Measurements from ENCODE around the gene PTPRD.
"Not testable (repeated sequence)": the region's sequence is repeated elsewhere in the genome, so short reads cannot be mapped to it uniquely, and the experiment has no call there.

PTPRD gene

DNA sequence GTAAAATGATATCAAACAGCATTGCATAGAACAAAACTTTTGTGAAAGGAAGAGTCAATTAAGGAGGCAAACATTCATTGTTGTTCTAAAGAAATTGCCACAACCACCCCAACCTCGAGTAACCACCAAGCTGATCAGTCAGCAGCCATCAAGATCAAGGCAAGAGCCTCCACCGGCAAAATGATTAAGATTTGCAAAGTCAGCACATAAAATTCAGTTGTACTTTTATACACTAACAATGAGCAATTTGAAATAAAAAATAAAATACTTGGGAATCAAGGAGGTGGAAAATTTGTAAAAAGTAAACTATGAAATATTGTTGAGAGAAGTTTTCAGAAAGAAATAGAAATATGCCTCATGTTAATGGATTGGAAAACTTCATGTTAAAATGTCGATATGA lies 1118.5 kb downstream of the PTPRD start:
- H3K4me1 ChIP-seq (ENCODE audit: insufficient read depth, low read length): peaks cover 4% of the 10 kb centered on the region; the same call in 1 of the 2 replicates
- no peak overlapping the region for H3K9ac ChIP-seq (ENCODE audit: low read depth, low read length)
- no peaks in the 10 kb centered on the region for H3K9me3 ChIP-seq (ENCODE audit: control insufficient read depth, insufficient read depth, low read length)
- H3K36me3 ChIP-seq (ENCODE audit: insufficient read depth, low read length): no peaks in the 10 kb centered on the region

DNA sequence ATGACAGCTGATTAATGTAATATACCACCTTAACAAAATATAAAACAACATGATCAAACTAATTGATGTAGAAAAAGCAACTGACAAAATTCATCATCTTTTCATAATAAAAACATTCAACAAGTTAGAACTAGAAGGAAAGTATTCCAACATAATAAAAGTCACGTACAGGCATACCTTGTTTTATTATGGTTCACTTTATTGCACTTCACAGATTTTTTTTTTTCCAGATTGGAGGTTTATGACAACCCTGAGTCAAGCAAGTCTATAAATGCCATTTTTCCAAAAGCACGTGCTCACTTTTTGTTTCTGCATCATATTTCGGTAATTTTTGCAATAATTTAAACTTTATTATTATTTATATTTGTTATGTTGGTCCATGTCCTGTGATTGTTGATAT lies 1120.3 kb downstream of the PTPRD start:
- Histone ChIP-seq H3K9ac (ENCODE audit: low read depth, low read length) (no peak overlapping the region), H3K36me3 (ENCODE audit: insufficient read depth, low read length) (no peaks in the 10 kb centered on the region), H3K4me1 (ENCODE audit: insufficient read depth, low read length) (peaks cover 3% of the 10 kb centered on the region; the same call in 1 of the 2 replicates), H3K9me3 (ENCODE audit: control insufficient read depth, insufficient read depth, low read length) (no peaks in the 10 kb centered on the region)

GRCh38 chr9:9489183-9489582 lies 1123.6 kb downstream of the PTPRD start:
- Histone ChIP-seq H3K9me3 (ENCODE audit: control insufficient read depth, insufficient read depth, low read length) (no peaks in the 10 kb centered on the region), H3K36me3 (ENCODE audit: insufficient read depth, low read length) (no peaks in the 10 kb centered on the region), H3K4me1 (ENCODE audit: insufficient read depth, low read length) (peaks cover 3% of the 10 kb centered on the region; the same call in 1 of the 2 replicates), H3K9ac (ENCODE audit: low read depth, low read length) (no peak overlapping the region)

GRCh38 chr9:9483175-9483574 lies 1129.6 kb downstream of the PTPRD start:
- no peaks in the 10 kb centered on the region for H3K9me3 ChIP-seq (ENCODE audit: control insufficient read depth, insufficient read depth, low read length)
- no peaks in the 10 kb centered on the region for H3K4me1 ChIP-seq (ENCODE audit: insufficient read depth, low read length)

DNA sequence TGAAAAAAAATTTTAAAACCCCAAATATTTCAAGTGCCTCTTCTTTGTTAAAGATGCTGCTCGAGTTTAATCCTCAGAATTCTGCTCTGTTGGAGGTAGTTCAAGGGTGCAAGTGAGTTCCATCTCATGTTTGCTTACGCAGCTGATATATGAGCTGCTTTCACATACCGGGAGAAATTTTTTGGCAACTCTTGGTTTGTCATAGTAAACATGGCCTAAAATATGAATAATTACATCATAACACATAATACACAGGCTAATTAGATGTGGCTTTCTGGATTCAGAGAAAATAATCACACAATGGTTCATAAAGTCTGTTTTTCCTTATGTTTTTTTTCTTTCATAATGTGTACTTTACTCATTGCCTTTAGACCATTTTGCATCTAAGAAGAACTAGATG lies 1134.1 kb downstream of the PTPRD start:
- no peak overlapping the region for H3K9ac ChIP-seq (ENCODE audit: low read depth, low read length)
- no peaks in the 10 kb centered on the region for H3K9me3 ChIP-seq (ENCODE audit: control insufficient read depth, insufficient read depth, low read length)
- H3K4me1 ChIP-seq (ENCODE audit: insufficient read depth, low read length): no peaks in the 10 kb centered on the region
- H3K36me3 ChIP-seq (ENCODE audit: insufficient read depth, low read length): no peaks in the 10 kb centered on the region

More at GRCh38 chr9:9483175-9483574, 1129.6 kb downstream of the PTPRD start:
- Histone ChIP-seq H3K36me3 (ENCODE audit: insufficient read depth, low read length) (no peaks in the 10 kb centered on the region), H3K9ac (ENCODE audit: low read depth, low read length) (no peak overlapping the region)

GRCh38 chr9:9469271-9469670 lies 1143.5 kb downstream of the PTPRD start:
- Histone ChIP-seq H3K9me3 (ENCODE audit: control insufficient read depth, insufficient read depth, low read length) (no peaks in the 10 kb centered on the region), H3K36me3 (ENCODE audit: insufficient read depth, low read length) (no peaks in the 10 kb centered on the region), H3K9ac (ENCODE audit: low read depth, low read length) (no peak overlapping the region), H3K4me1 (ENCODE audit: insufficient read depth, low read length) (no peaks in the 10 kb centered on the region)

DNA sequence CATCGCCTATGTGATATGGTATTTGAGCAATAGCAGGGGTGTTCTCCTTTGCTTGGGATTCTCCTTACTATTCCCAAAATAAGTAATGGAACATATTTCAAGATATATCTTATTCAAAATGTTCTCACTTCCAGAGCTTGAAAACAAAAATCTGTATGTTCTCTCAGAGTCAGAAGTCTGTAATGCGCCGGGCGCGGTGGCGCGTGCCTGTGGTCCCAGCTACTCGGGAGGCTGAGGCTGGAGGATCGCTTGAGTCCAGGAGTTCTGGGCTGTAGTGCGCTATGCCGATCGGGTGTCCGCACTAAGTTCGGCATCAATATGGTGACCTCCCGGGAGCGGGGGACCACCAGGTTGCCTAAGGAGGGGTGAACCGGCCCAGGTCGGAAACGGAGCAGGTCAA lies 1170.9 kb downstream of the PTPRD start:
- H3K4me1 ChIP-seq (ENCODE audit: insufficient read depth, low read length); H3K36me3 ChIP-seq (ENCODE audit: insufficient read depth, low read length); H3K9me3 ChIP-seq (ENCODE audit: control insufficient read depth, insufficient read depth, low read length); H3K9ac ChIP-seq (ENCODE audit: low read depth, low read length): not testable (repeated sequence)

DNA sequence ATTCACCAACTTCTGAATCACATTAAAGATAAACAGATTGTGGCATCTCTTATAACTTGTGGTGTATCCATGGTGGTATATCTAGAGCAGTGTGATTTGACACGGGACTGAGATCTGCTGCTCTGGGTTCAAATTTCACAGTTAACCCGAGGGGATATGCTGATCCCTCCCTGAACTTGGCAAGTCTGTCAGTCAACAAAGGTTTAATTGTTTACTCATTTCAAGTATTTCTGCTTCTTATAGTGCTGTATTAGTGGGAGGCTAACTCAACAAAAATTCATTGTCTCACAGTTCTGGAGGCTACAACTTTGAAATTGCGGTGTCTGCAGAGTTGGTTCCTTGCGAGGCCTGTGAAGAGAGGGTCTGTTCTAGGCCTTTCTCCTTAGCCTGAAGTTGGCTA lies 1175.2 kb downstream of the PTPRD start:
- no peaks in the 10 kb centered on the region for H3K9me3 ChIP-seq (ENCODE audit: control insufficient read depth, insufficient read depth, low read length)
- H3K4me1 ChIP-seq (ENCODE audit: insufficient read depth, low read length): no peaks in the 10 kb centered on the region; the same call in 1 of the 2 replicates
- no peak overlapping the region for H3K9ac ChIP-seq (ENCODE audit: low read depth, low read length)
- H3K36me3 ChIP-seq (ENCODE audit: insufficient read depth, low read length): no peaks in the 10 kb centered on the region

- not testable (repeated sequence) for H3K4me1 ChIP-seq (ENCODE audit: insufficient read depth, low read length)
Observed at GRCh38 chr9:9426454-9426853, 1186.3 kb downstream of the PTPRD start.

DNA sequence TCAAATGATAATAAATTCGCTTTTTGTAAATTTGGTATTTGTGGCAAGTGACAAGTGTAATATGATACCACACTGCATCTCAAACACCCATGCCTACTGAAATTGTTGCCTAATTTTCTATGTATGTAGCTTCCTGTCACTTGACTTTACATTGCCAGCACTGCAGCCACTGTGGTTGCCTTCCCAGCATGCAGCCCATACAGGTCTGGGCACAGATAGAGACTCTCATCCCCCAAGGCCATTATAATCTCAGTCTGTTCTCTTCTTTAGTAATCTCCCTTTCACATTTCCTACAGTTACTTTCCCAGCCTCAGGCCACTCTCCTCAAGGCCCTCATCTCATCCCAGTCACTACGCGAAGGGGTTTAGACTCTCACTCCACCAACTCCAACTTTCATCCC lies 1200.6 kb downstream of the PTPRD start:
- Histone ChIP-seq H3K9me3 (ENCODE audit: control insufficient read depth, insufficient read depth, low read length) (no peaks in the 10 kb centered on the region), H3K9ac (ENCODE audit: low read depth, low read length) (no peak overlapping the region), H3K36me3 (ENCODE audit: insufficient read depth, low read length) (no peaks in the 10 kb centered on the region), H3K4me1 (ENCODE audit: insufficient read depth, low read length) (peaks cover 12% of the 10 kb centered on the region)

More at GRCh38 chr9:9426454-9426853, 1186.3 kb downstream of the PTPRD start:
- not testable (repeated sequence) for H3K9ac ChIP-seq (ENCODE audit: low read depth, low read length); H3K36me3 ChIP-seq (ENCODE audit: insufficient read depth, low read length); H3K9me3 ChIP-seq (ENCODE audit: control insufficient read depth, insufficient read depth, low read length)

DNA sequence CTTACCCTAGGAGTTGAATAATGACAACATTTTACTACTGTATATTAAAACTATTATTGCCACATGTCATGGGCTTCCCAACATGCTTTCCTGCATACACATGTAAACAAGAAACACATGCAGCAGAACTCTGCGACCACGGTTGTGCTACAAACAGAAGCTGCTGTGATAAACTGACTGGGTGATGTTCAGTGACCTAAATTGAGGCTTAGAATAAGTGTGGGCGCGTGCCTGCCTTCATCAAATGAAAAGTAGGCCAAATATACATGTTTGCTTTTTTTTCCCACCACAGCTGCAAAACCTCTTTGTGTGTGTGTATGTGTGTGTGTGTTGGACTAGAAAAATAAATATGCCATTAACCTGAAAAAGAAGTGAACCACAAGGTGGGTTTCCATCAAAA lies 1202.1 kb downstream of the PTPRD start:
- Histone ChIP-seq H3K9me3 (ENCODE audit: control insufficient read depth, insufficient read depth, low read length) (no peaks in the 10 kb centered on the region; the same call in 1 of the 2 replicates), H3K4me1 (ENCODE audit: insufficient read depth, low read length) (peaks cover 12% of the 10 kb centered on the region), H3K36me3 (ENCODE audit: insufficient read depth, low read length) (no peaks in the 10 kb centered on the region), H3K9ac (ENCODE audit: low read depth, low read length) (no peak overlapping the region)

GRCh38 chr9:9399982-9400381 lies 1212.8 kb downstream of the PTPRD start:
- no peak overlapping the region for H3K9ac ChIP-seq (ENCODE audit: low read depth, low read length)

DNA sequence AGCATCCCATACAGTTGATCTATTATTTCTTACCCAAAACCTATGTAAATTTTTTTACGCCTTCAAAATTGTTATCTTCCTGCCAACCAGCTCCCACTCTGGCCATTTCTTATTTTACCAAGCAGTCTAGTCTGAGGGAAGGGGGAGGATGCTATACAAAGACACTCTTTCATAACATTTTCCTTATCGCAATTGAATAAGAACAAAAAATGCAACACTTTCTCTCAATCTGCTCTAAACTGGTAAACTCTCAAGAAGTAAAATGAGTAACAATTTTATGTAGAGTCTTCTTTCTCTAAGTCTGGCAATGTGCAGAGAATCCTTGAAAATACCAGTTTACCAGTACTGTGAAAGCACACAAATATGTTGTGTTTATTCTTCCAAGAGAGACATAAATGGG lies 1216.3 kb downstream of the PTPRD start:
- Histone ChIP-seq H3K36me3 (ENCODE audit: insufficient read depth, low read length) (no peaks in the 10 kb centered on the region), H3K9ac (ENCODE audit: low read depth, low read length) (no peak overlapping the region), H3K4me1 (ENCODE audit: insufficient read depth, low read length) (no peaks in the 10 kb centered on the region), H3K9me3 (ENCODE audit: control insufficient read depth, insufficient read depth, low read length) (no peaks in the 10 kb centered on the region)

More at GRCh38 chr9:9399982-9400381, 1212.8 kb downstream of the PTPRD start:
- Histone ChIP-seq H3K4me1 (ENCODE audit: insufficient read depth, low read length) (no peaks in the 10 kb centered on the region), H3K36me3 (ENCODE audit: insufficient read depth, low read length) (no peaks in the 10 kb centered on the region), H3K9me3 (ENCODE audit: control insufficient read depth, insufficient read depth, low read length) (no peaks in the 10 kb centered on the region)

GRCh38 chr9:9395539-9395938 lies 1217.3 kb downstream of the PTPRD start:
- Histone ChIP-seq H3K9ac (ENCODE audit: low read depth, low read length) (no peak overlapping the region), H3K4me1 (ENCODE audit: insufficient read depth, low read length) (no peaks in the 10 kb centered on the region), H3K9me3 (ENCODE audit: control insufficient read depth, insufficient read depth, low read length) (no peaks in the 10 kb centered on the region), H3K36me3 (ENCODE audit: insufficient read depth, low read length) (no peaks in the 10 kb centered on the region)

GRCh38 chr9:9392755-9393154 lies 1220.0 kb downstream of the PTPRD start:
- Histone ChIP-seq H3K4me1 (ENCODE audit: insufficient read depth, low read length) (no peaks in the 10 kb centered on the region), H3K9me3 (ENCODE audit: control insufficient read depth, insufficient read depth, low read length) (no peaks in the 10 kb centered on the region), H3K9ac (ENCODE audit: low read depth, low read length) (no peak overlapping the region), H3K36me3 (ENCODE audit: insufficient read depth, low read length) (no peaks in the 10 kb centered on the region)

- Histone ChIP-seq H3K9me3 (ENCODE audit: control insufficient read depth, insufficient read depth, low read length) (no peaks in the 10 kb centered on the region), H3K36me3 (ENCODE audit: insufficient read depth, low read length) (no peaks in the 10 kb centered on the region), H3K9ac (ENCODE audit: low read depth, low read length) (no peak overlapping the region), H3K4me1 (ENCODE audit: insufficient read depth, low read length) (no peaks in the 10 kb centered on the region)
Observed at GRCh38 chr9:9389904-9390303, 1222.9 kb downstream of the PTPRD start.
